ENCODE results near the gene WASHC1.
"Not testable (repeated sequence)": the region's sequence is repeated elsewhere in the genome, so short reads cannot be mapped to it uniquely, and the experiment has no call there.

- TF ChIP-seq, protein P1, sequence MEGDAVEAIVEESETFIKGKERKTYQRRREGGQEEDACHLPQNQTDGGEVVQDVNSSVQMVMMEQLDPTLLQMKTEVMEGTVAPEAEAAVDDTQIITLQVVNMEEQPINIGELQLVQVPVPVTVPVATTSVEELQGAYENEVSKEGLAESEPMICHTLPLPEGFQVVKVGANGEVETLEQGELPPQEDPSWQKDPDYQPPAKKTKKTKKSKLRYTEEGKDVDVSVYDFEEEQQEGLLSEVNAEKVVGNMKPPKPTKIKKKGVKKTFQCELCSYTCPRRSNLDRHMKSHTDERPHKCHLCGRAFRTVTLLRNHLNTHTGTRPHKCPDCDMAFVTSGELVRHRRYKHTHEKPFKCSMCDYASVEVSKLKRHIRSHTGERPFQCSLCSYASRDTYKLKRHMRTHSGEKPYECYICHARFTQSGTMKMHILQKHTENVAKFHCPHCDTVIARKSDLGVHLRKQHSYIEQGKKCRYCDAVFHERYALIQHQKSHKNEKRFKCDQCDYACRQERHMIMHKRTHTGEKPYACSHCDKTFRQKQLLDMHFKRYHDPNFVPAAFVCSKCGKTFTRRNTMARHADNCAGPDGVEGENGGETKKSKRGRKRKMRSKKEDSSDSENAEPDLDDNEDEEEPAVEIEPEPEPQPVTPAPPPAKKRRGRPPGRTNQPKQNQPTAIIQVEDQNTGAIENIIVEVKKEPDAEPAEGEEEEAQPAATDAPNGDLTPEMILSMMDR (IDR thresholded peaks at IDR 0.05) = not testable (repeated sequence)
- not testable (repeated sequence) for TF ChIP-seq POLR2A (IDR thresholded peaks at IDR 0.05)
Observed at GRCh38 chr9:44416-44815, 15.2 kb upstream of the WASHC1 start.

Data from thyroid gland (tissue), 4 donors.